Inflammatory macrophage (primary cell): ENCODE data around the gene TNNI2.
A peak's percentile ranks its signal among the peaks of the same experiment; 100 is the strongest.

Source experiments
- DNase-seq, 2 donors: peaks; one replicate each; pipeline ENCODE4 v3.0.0-alpha.2; 2020 to 2022

TNNI2 gene

GRCh38 chr11:1834779-1835670 lies 3.8 kb upstream of the TNNI2 start, which contains the start of gene SYT8:
TSS of gene SYT8 (plus strand) at chr11:1834990. CDS start at chr11:1835106, 116 bp downstream.
- DNase-seq = no peak

GRCh38 chr11:1835671-1836010 lies 3.1 kb upstream of the TNNI2 start:
- DNase-seq = no peak

- no peak for DNase-seq
Observed at GRCh38 chr11:1836011-1836945, 2.5 kb upstream of the TNNI2 start.

- DNase-seq = peak; percentile 47 to 59
Observed at GRCh38 chr11:1837171-1838076, 1.4 kb upstream of the TNNI2 start.

- no peak for DNase-seq
Observed at GRCh38 chr11:1838077-1838425, 730 bp upstream of the TNNI2 start.

DNA sequence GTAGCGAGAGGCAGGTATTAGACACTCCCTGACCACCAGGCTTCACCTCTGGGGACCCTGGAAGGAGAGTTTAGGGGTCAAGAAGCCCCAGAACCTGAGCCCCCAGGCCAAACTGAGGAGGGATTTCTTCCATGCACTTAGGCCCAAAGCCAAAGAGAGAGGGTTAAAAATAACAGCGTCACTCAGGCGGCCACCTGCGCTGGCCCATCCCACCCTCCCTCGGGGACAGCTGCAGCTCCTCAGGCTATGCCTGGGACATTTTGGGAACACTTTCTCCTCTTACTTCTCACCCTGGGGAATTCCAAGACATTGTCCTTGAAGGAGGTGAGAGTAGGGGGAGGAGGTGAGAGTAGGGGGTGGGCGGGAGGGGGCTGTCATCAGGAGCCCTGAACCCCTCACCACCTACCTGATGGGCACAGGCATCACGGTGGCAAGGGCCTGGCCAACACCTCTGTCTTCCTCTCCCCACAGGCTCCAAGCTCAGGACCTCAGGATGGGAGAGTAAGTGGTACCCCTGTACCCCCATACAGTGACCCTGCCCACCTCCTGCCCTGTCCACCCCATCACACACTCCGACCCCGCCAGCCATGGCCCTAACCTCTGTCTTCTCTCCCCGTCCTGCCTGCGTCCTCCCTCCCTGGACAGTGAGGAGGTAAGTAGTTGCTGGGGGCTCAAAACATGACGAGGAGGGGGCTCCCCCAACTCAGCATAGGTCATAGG lies 583 bp downstream of the TNNI2 start:
- no peak for DNase-seq

DNA sequence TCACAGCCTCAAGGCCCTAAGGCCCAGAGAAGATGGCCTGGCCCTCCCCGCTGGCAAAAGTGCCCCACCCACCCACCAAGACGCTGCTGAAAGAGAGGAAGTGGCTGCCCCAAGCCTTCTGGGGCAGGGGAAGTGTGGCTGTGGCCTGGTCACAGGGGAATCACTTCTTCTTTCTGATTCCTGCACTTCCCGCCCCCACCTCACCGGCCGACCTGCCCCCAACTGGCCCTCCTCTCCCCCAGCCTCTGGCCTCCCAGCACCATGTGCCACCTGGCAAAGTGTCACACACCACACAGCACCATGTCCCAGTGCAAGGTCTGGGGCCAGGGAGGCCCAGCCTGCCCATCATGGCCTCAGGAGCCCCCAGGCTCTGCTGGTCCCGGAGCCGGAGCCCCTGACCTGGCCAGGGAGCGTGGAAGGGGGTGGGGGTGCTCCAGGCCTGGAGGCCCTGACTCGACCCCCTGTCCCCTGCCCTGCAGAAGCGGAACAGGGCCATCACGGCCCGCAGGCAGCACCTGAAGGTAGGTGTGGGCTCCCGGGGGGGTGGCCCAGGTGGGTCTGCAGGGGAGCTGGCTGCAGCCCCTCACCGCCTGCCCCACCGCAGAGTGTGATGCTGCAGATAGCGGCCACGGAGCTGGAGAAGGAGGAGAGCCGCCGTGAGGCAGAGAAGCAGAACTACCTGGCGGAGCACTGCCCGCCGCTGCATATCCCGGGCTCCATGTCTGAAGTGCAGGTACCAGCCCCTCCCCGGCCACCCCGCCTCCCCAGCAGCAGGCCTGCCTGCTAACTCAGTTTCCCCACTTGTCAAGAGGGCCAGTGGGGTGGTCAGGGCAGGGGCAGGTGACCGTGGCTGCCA lies 1.4 kb downstream of the TNNI2 start:
- peak; percentile 92 to 93 for DNase-seq

- DNase-seq = no peak
Observed at GRCh38 chr11:1840780-1841480, 2.1 kb downstream of the TNNI2 start.

DNA sequence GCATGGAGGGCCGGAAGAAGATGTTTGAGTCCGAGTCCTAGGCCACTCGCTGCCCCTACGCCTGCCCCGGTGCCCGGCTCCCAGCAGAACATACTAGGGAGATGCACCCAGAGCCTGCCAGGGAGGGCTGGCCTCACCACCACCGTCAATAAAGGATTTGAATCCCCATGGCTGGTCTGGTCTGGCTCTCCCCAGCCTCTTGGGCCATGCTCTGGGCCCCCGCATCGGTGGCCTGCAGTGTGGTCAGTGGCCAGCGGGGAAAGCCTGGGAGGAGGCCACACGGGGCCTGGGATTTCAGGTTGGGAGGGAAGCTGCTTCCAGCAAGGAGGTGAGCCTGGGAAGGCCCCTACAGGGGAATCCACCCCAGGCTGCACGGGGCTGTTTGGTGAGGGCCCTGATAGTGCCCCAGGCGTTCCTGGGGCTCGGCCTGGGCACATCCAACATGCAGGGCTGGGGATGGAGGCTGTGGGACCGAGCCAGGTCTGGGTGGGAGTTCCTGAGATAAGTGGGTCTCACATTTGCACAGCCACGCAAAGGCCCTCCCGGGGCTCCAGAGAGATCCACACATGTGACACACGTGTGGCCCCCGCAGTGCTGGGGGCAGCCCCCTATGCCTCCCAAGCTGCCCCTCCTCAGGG lies 2.8 kb downstream of the TNNI2 start:
- no peak for DNase-seq

- DNase-seq = no peak
Observed at GRCh38 chr11:1842149-1843097, 3.6 kb downstream of the TNNI2 start.

DNA sequence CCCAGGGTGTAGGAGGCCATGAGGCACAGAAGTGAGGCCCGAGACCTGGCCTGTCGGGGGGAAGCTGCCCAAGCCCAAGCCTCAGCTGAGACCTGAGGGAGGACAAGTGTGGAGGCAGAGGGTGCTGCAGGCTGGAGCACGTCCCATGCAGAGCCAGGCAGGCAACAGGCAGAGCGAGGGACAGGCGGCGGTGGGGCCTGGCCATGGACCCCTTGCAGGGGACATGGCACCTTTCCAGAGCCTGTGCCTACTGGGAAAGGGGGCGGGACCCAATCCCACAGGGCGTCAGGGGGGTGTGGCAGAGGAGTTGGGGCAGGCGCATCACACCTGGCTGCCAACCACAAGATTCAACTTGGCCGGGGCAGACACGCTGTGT lies 4.3 kb downstream of the TNNI2 start:
- DNase-seq = no peak

DNA sequence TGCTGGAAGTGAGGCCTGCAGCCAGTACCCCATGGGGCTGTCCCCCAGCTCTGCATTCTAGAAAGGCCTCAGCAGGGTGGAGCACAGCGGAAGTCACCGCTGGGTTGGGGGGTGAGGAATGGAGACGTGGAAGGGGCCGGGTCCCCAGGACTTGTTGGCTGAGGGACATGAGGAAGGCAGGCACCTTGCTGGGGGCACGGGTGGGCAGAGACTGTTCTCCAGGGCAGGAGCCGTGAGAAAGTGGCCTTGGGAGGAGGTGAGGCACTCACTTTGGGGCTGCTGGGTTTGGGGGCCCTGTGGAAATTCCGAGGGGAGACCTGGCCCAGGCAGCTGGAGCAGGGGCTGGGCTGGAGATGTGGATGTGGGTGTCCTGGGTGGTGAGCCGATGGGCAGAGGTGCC lies 5.0 kb downstream of the TNNI2 start:
- no peak for DNase-seq

DNA sequence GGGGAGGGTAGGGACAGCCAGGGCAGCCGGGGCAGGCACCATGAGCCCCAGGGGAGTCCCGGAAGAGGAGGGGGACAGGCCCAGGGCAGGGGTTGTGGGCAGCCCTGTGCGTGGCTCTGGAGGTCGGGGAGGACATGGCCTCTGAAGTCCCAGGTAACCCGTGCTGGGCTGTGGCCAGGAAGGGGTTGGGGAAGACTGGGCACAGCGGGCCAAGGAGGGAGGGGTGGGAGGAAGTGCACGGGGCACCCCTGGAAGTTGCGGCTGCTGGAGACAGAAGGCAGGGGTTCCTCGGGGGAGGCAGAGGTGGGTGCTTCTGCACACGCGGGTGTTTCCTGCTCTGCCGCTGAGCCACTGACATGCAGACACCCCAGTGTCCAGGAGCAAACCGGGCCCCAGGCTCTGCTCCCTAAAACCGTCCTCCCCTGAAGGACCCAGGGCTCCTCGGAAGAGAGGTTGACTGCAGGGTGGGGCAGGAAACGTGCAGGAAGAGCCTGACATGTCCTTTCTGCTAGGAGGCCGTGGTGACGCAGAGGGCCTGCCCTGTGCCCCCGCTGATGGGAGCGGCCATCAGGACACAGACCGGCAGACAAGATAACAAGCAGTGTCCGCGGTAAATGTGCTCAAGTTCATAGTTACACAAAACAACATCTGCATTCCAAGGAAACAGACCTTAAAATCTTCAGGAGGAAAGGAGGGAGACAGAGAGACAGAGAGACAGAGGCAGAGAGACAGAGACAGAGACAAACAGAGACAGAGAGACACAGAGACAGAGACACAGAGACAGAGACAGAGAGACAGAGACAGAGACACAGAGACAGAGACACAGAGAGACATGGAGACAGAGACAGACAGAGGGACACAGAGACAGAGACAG lies 5.7 kb downstream of the TNNI2 start:
- DNase-seq = peak; percentile 60 to 71

- DNase-seq = no peak
Observed at GRCh38 chr11:1845095-1845429, 6.3 kb downstream of the TNNI2 start.

- no peak for DNase-seq
Observed at GRCh38 chr11:1845561-1846452, 7.0 kb downstream of the TNNI2 start.

DNA sequence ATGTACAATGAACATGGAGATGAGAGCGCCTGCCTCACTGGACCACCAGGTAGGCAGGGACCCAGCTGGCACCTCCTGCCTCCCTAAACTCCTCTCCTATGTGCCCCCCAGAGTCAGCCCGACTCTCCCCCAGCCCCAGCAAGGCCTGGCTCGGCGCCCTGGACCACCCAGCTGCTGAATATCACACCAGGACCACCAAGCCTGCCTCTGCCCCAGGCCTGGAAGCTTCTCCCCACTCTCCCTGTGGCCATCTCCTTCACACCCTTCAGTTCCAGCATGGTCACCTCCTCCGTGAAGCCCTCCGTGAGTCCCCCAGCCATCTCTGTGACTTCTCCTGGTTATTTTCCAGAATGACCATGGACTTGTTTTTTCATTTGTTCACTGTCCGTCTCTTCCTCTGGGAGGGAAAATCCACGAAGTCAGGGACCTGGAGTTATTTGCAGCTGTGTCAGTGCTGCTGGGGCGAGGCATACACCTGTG lies 7.7 kb downstream of the TNNI2 start:
- no peak for DNase-seq
